ENCODE measurements around the gene FAT3.

Gene FAT3

GRCh38 chr11:92227959-92228935, 3.6 kb downstream of the FAT3 start:
- H3K27me3 ChIP-seq (ENCODE audit: insufficient read depth, low read length), result peaks cover 60% of the 10 kb centered on the region
- H3K4me1 ChIP-seq (ENCODE audit: control insufficient read depth, insufficient read depth, low read length, unreplicated experiment), result peaks cover 2% of the 10 kb centered on the region
- H3K36me3 ChIP-seq (ENCODE audit: insufficient read depth, low read length), result no peaks in the 10 kb centered on the region
- H3K4me3 ChIP-seq (ENCODE audit: low read depth, low read length), result no peak overlapping the region
- H3K79me2 ChIP-seq (ENCODE audit: control insufficient read depth, insufficient read depth, low read length, unreplicated experiment), result no peaks in the 10 kb centered on the region
- H3K27ac ChIP-seq (ENCODE audit: low read depth, low read length), result no peak overlapping the region
- no peak overlapping the region for H2AFZ ChIP-seq (ENCODE audit: low read length, unreplicated experiment)

GRCh38 chr11:92236856-92237255, 12.2 kb downstream of the FAT3 start:
- Histone ChIP-seq H3K36me3 (ENCODE audit: insufficient read depth, low read length) (no peaks in the 10 kb centered on the region), H3K27me3 (ENCODE audit: insufficient read depth, low read length) (no peaks in the 10 kb centered on the region), H2AFZ (ENCODE audit: low read length, unreplicated experiment) (no peak overlapping the region), H3K79me2 (ENCODE audit: control insufficient read depth, insufficient read depth, low read length, unreplicated experiment) (no peaks in the 10 kb centered on the region), H3K4me3 (ENCODE audit: low read depth, low read length) (no peak overlapping the region), H3K27ac (ENCODE audit: low read depth, low read length) (no peak overlapping the region), H3K4me1 (ENCODE audit: control insufficient read depth, insufficient read depth, low read length, unreplicated experiment) (no peaks in the 10 kb centered on the region)

- H3K27me3 ChIP-seq (ENCODE audit: insufficient read depth, low read length), result no peaks in the 10 kb centered on the region
- H2AFZ ChIP-seq (ENCODE audit: low read length, unreplicated experiment), result no peak overlapping the region
- no peaks in the 10 kb centered on the region for H3K79me2 ChIP-seq (ENCODE audit: control insufficient read depth, insufficient read depth, low read length, unreplicated experiment)
- no peak overlapping the region for H3K4me3 ChIP-seq (ENCODE audit: low read depth, low read length)
- no peaks in the 10 kb centered on the region for H3K4me1 ChIP-seq (ENCODE audit: control insufficient read depth, insufficient read depth, low read length, unreplicated experiment)
- no peaks in the 10 kb centered on the region for H3K36me3 ChIP-seq (ENCODE audit: insufficient read depth, low read length)
- H3K27ac ChIP-seq (ENCODE audit: low read depth, low read length), result no peak overlapping the region
Observed at GRCh38 chr11:92240916-92241315, 16.3 kb downstream of the FAT3 start.

- Histone ChIP-seq H3K36me3 (ENCODE audit: insufficient read depth, low read length) (no peaks in the 10 kb centered on the region), H3K4me3 (ENCODE audit: low read depth, low read length) (no peak overlapping the region), H3K27me3 (ENCODE audit: insufficient read depth, low read length) (no peaks in the 10 kb centered on the region), H3K4me1 (ENCODE audit: control insufficient read depth, insufficient read depth, low read length, unreplicated experiment) (no peaks in the 10 kb centered on the region), H3K27ac (ENCODE audit: low read depth, low read length) (no peak overlapping the region), H2AFZ (ENCODE audit: low read length, unreplicated experiment) (no peak overlapping the region), H3K79me2 (ENCODE audit: control insufficient read depth, insufficient read depth, low read length, unreplicated experiment) (no peaks in the 10 kb centered on the region)
Observed at GRCh38 chr11:92245700-92246271, 21.2 kb downstream of the FAT3 start.

GRCh38 chr11:92246630-92247029, 22.0 kb downstream of the FAT3 start:
- no peak overlapping the region for H3K4me3 ChIP-seq (ENCODE audit: low read depth, low read length)
- no peaks in the 10 kb centered on the region for H3K36me3 ChIP-seq (ENCODE audit: insufficient read depth, low read length)
- no peak overlapping the region for H2AFZ ChIP-seq (ENCODE audit: low read length, unreplicated experiment)
- H3K27ac ChIP-seq (ENCODE audit: low read depth, low read length), result no peak overlapping the region
- H3K4me1 ChIP-seq (ENCODE audit: control insufficient read depth, insufficient read depth, low read length, unreplicated experiment), result no peaks in the 10 kb centered on the region
- no peaks in the 10 kb centered on the region for H3K79me2 ChIP-seq (ENCODE audit: control insufficient read depth, insufficient read depth, low read length, unreplicated experiment)
- no peaks in the 10 kb centered on the region for H3K27me3 ChIP-seq (ENCODE audit: insufficient read depth, low read length)

- no peak overlapping the region for H3K27ac ChIP-seq (ENCODE audit: low read depth, low read length)
- H3K79me2 ChIP-seq (ENCODE audit: control insufficient read depth, insufficient read depth, low read length, unreplicated experiment), result no peaks in the 10 kb centered on the region
- H3K4me1 ChIP-seq (ENCODE audit: control insufficient read depth, insufficient read depth, low read length, unreplicated experiment), result no peaks in the 10 kb centered on the region
- no peak overlapping the region for H2AFZ ChIP-seq (ENCODE audit: low read length, unreplicated experiment)
- H3K27me3 ChIP-seq (ENCODE audit: insufficient read depth, low read length), result no peaks in the 10 kb centered on the region
- H3K36me3 ChIP-seq (ENCODE audit: insufficient read depth, low read length), result no peaks in the 10 kb centered on the region
- no peak overlapping the region for H3K4me3 ChIP-seq (ENCODE audit: low read depth, low read length)
Observed at GRCh38 chr11:92249156-92249753, 24.6 kb downstream of the FAT3 start.

- Histone ChIP-seq H3K79me2 (ENCODE audit: control insufficient read depth, insufficient read depth, low read length, unreplicated experiment) (no peaks in the 10 kb centered on the region), H3K36me3 (ENCODE audit: insufficient read depth, low read length) (no peaks in the 10 kb centered on the region), H3K4me3 (ENCODE audit: low read depth, low read length) (no peak overlapping the region), H3K27me3 (ENCODE audit: insufficient read depth, low read length) (no peaks in the 10 kb centered on the region; the same call in 1 of the 2 replicates), H3K4me1 (ENCODE audit: control insufficient read depth, insufficient read depth, low read length, unreplicated experiment) (no peaks in the 10 kb centered on the region), H2AFZ (ENCODE audit: low read length, unreplicated experiment) (no peak overlapping the region), H3K27ac (ENCODE audit: low read depth, low read length) (no peak overlapping the region)
Observed at GRCh38 chr11:92251980-92252379, 27.4 kb downstream of the FAT3 start.

GRCh38 chr11:92253421-92253820, 28.8 kb downstream of the FAT3 start:
- Histone ChIP-seq H3K27me3 (ENCODE audit: insufficient read depth, low read length) (no peaks in the 10 kb centered on the region; the same call in 1 of the 2 replicates), H3K27ac (ENCODE audit: low read depth, low read length) (no peak overlapping the region), H3K36me3 (ENCODE audit: insufficient read depth, low read length) (no peaks in the 10 kb centered on the region), H3K4me3 (ENCODE audit: low read depth, low read length) (no peak overlapping the region), H3K4me1 (ENCODE audit: control insufficient read depth, insufficient read depth, low read length, unreplicated experiment) (no peaks in the 10 kb centered on the region), H3K79me2 (ENCODE audit: control insufficient read depth, insufficient read depth, low read length, unreplicated experiment) (no peaks in the 10 kb centered on the region), H2AFZ (ENCODE audit: low read length, unreplicated experiment) (no peak overlapping the region)

GRCh38 chr11:92253945-92254344, 29.3 kb downstream of the FAT3 start:
- Histone ChIP-seq H2AFZ (ENCODE audit: low read length, unreplicated experiment) (no peak overlapping the region), H3K27me3 (ENCODE audit: insufficient read depth, low read length) (no peaks in the 10 kb centered on the region; the same call in 1 of the 2 replicates), H3K36me3 (ENCODE audit: insufficient read depth, low read length) (no peaks in the 10 kb centered on the region), H3K79me2 (ENCODE audit: control insufficient read depth, insufficient read depth, low read length, unreplicated experiment) (no peaks in the 10 kb centered on the region), H3K4me1 (ENCODE audit: control insufficient read depth, insufficient read depth, low read length, unreplicated experiment) (no peaks in the 10 kb centered on the region), H3K4me3 (ENCODE audit: low read depth, low read length) (no peak overlapping the region), H3K27ac (ENCODE audit: low read depth, low read length) (no peak overlapping the region)

- Histone ChIP-seq H3K36me3 (ENCODE audit: insufficient read depth, low read length) (no peaks in the 10 kb centered on the region), H3K27me3 (ENCODE audit: insufficient read depth, low read length) (no peaks in the 10 kb centered on the region; the same call in 1 of the 2 replicates), H3K27ac (ENCODE audit: low read depth, low read length) (no peak overlapping the region), H3K4me3 (ENCODE audit: low read depth, low read length) (no peak overlapping the region), H3K4me1 (ENCODE audit: control insufficient read depth, insufficient read depth, low read length, unreplicated experiment) (no peaks in the 10 kb centered on the region), H3K79me2 (ENCODE audit: control insufficient read depth, insufficient read depth, low read length, unreplicated experiment) (no peaks in the 10 kb centered on the region), H2AFZ (ENCODE audit: low read length, unreplicated experiment) (no peak overlapping the region)
Observed at GRCh38 chr11:92257536-92257935, 32.9 kb downstream of the FAT3 start.

All from ACC112 (cell line).